D721Med (cell line): ENCODE measurements around the gene DUSP1.

Experiments
- DNase-seq: peaks from one replicate; pipeline ENCODE4 v3.0.0; 2011; ENCODE audit warnings: low spot score; ENCODE audit not compliant: insufficient read length
- FAIRE-seq: peaks from 2 replicates; lab custom pipeline; 2011; peaks lifted over from hg19 to GRCh38; lab: Jason Lieb, UNC
- TF ChIP-seq, protein P1 (sequence below): IDR thresholded peaks from 2 replicates; pipeline ENCODE4 v1.5.1; 2012; ENCODE audit warnings: mild to moderate bottlenecking, control low read depth; ENCODE audit not compliant: insufficient read depth; ENCODE audit errors: missing control alignments

Gene DUSP1

DNA sequence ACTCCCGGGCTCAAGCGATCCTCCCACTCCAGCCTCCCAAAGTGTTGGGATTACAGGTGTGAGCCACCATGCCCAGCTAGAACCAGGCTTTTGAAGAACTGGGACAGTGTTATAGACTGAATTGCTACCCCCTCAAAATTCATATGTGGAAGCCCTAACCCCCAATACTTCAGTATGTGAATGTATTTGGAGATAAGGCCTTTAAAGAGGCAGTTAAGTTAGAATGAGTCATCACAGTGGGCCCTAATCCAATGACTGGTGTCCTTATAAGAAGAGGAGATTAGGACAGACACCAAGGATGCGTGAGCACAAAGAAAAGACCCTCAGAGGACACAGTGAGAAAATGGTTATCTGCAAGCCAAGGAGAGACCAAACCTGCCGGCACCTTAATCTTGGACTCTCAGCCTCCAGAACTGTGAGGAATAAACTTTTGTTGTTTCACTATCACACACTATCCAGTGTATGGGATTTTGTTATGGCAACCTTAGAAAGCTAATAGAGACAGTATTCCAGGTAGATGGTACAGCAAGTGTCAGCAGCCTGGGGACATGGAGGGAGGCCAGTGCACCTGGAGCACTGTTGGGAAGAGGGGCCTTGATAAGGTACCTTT lies 31.7 kb upstream of the DUSP1 start:
- DNase-seq (no peak), FAIRE-seq (no peak)
- TF ChIP-seq, protein P1, sequence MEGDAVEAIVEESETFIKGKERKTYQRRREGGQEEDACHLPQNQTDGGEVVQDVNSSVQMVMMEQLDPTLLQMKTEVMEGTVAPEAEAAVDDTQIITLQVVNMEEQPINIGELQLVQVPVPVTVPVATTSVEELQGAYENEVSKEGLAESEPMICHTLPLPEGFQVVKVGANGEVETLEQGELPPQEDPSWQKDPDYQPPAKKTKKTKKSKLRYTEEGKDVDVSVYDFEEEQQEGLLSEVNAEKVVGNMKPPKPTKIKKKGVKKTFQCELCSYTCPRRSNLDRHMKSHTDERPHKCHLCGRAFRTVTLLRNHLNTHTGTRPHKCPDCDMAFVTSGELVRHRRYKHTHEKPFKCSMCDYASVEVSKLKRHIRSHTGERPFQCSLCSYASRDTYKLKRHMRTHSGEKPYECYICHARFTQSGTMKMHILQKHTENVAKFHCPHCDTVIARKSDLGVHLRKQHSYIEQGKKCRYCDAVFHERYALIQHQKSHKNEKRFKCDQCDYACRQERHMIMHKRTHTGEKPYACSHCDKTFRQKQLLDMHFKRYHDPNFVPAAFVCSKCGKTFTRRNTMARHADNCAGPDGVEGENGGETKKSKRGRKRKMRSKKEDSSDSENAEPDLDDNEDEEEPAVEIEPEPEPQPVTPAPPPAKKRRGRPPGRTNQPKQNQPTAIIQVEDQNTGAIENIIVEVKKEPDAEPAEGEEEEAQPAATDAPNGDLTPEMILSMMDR: no peak

DNA sequence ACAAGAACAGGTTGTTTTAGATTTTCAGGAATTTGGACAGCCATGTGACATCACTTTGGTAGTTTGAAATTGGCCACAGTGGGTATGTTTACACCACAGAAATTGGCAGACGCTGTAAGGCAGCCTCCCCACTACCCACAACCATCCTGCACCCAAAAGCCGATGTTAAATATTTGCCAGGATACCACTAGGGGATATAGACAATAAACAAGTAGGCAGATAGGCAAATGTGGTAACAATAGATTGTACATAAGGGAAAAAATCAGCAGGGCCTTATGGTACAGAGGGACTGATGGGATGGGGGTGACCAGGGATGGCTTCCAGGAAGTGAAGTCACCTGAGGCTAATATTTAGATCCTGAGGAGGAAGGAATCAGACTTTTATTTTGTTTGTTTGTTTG lies 31.1 kb upstream of the DUSP1 start:
- no peak for FAIRE-seq

DNA sequence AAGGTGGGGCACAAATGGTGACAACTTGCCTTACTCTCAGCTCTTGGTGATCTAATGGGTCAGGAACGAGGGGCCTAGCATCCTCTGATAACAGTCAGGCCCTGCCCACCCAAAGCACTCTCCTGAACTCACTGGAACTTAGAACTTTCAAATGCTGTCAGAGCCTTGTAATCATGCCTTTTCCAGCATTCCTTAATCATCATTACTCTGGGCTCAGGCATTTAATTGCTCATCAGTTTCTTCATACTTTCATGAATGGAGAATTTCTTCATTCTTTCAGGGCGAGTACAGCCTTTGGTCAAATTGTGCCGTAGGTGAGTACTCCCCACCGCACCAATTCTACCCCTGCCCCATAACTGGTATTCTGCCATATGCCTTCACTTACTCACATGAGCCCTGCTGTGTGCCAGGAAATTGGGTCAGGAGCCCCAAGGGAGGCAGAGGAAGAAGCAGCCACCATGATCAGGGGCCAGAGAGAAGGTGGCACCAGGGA lies 30.2 kb upstream of the DUSP1 start:
- no peak for FAIRE-seq
- TF ChIP-seq, protein P1: no peak
- DNase-seq: no peak

More for the DNA sequence above, 31.1 kb upstream of the DUSP1 start:
- TF ChIP-seq, protein P1: no peak
- DNase-seq: no peak

DNA sequence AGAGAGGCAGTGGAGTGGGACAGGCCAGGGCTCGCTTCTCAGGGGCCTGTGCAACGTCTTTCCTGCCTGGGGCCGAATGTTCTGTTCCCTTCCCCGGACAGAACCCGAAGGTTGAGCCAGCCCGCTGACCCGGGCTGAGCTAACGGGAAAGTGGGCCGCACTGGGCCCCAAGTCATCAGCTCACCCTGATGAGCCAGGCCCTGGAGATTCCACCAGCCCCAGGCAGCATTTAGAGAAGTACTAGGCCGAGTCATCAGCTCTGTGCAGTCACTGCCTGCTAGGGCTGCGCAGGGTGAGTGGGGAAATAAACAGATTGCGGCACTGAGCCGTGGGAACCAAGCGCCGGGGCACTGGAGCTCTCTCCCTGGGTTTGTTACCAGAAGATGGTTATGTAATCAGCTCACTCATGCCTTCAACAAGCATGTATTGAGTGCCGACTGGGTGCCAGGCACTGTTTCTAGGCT lies 29.1 kb upstream of the DUSP1 start:
- TF ChIP-seq, protein P1: no peak
- FAIRE-seq (no peak), DNase-seq (no peak)

DNA sequence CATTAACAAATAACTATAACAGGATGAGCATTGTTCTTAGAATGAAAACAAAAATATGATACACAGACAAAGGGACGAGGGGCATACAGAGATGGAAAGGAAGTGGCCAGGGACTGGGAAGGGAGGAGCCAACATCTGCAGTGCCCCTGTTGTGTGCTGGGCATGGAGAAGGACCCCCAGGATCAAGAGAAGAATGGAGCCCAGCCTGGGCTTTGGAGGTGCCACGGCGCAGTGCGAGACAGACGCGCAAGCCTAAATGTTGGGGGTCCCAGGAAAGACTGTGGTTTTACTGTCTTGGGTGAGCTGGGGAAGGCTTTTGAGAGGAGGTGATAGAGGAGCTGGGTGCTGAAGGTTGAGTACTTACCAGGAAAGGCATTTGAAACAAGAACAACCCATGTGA lies 28.4 kb upstream of the DUSP1 start:
- FAIRE-seq (no peak), DNase-seq (no peak)
- TF ChIP-seq, protein P1: no peak

DNA sequence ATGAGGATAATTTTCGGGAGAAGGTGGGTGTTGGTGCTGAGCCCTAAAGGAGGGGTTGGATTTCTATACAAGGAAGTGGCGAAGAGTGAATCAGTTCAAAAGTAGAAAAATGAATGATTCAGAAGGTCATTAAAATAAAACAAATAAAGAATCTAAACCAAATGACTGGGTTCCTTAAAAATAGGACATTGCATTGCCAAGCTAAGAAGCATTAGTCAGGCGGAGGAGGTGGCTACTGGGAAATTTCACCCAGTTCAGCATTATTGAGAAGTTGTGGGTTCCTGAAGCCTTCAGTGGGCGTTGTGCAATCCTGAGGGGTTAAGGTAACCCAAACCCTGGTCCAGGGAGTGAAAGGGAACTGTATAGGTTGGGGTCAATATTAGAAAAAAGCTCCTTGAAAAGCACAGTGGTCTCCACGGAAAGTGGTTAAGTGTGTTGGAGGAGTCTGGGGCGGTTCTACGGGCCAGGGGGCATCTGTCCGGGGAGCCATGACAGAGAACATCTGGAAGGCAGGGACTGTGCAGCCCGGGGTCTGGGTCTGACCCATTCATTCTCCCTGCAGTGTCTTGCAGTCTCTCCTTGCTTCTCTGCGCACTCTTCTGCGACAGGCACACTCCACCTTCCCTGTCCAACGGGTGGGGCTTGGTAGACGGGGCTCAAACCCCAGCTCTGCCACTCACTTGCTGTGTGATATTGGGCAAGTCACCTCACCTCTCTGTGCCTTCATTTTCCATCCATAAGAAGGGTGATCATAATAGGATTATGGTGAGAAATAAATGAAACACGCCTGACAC lies 27.6 kb upstream of the DUSP1 start:
- TF ChIP-seq, protein P1: no peak
- FAIRE-seq (no peak), DNase-seq (no peak)
